ENCODE results near the gene TCF12.
"Not testable (repeated sequence)": the region's sequence is repeated elsewhere in the genome, so short reads cannot be mapped to it uniquely, and the experiment has no call there.

TCF12 gene

GRCh38 chr15:56944485-56944884 lies 26.0 kb downstream of the TCF12 start:
- no peak for TF ChIP-seq CTCF (IDR thresholded peaks at IDR 0.05; ENCODE audit: insufficient read depth, low read length, missing control alignments)
- ChIA-PET POLR2A (no interaction called here), CTCF (interaction anchor here (0.8 kb wide), 1 partner anchor 200 kb away, joined by 3 read pairs; no protein-coding TSS in a partner anchor)
- no peak for DNase-seq (ENCODE audit: low read depth, low spot score)
- no peak overlapping the region for H3K4me3 ChIP-seq (ENCODE audit: low read depth, low read length)

GRCh38 chr15:56946150-56946549 lies 27.7 kb downstream of the TCF12 start:
- TF ChIP-seq CTCF (IDR thresholded peaks at IDR 0.05; ENCODE audit: insufficient read depth, low read length, missing control alignments) = no peak
- ChIA-PET POLR2A (no interaction called here), CTCF (no interaction called here)
- no peak overlapping the region for H3K4me3 ChIP-seq (ENCODE audit: low read depth, low read length)
- DNase-seq (ENCODE audit: low read depth, low spot score) = no peak

GRCh38 chr15:56948000-56948763 lies 29.7 kb downstream of the TCF12 start:
- ChIA-PET POLR2A (no interaction called here), CTCF (interaction anchor here (1.1 to 1.4 kb wide), 2 partner anchors 14 to 15 kb away, joined by 3 read pairs; no protein-coding TSS in a partner anchor)
- TF ChIP-seq CTCF (IDR thresholded peaks at IDR 0.05; ENCODE audit: insufficient read depth, low read length, missing control alignments) = no peak
- H3K4me3 ChIP-seq (ENCODE audit: low read depth, low read length) = no peak overlapping the region
- no peak for DNase-seq (ENCODE audit: low read depth, low spot score)

- ChIA-PET POLR2A (no interaction called here), CTCF (no interaction called here)
- no peak for DNase-seq (ENCODE audit: low read depth, low spot score)
- no peak for TF ChIP-seq CTCF (IDR thresholded peaks at IDR 0.05; ENCODE audit: insufficient read depth, low read length, missing control alignments)
- no peak overlapping the region for H3K4me3 ChIP-seq (ENCODE audit: low read depth, low read length)
These were observed 30.3 kb downstream of the TCF12 start for GRCh38 chr15:56948764-56949101.

- ChIA-PET CTCF (no interaction called here), POLR2A (no interaction called here)
- DNase-seq (ENCODE audit: low read depth, low spot score) = no peak
- no peak for TF ChIP-seq CTCF (IDR thresholded peaks at IDR 0.05; ENCODE audit: insufficient read depth, low read length, missing control alignments)
- H3K4me3 ChIP-seq (ENCODE audit: low read depth, low read length) = no peak overlapping the region
These were observed 32.5 kb downstream of the TCF12 start for GRCh38 chr15:56950979-56951378.

- POLR2A ChIA-PET = no interaction called here
- TF ChIP-seq CTCF (IDR thresholded peaks at IDR 0.05; ENCODE audit: insufficient read depth, low read length, missing control alignments) = no peak
- DNase-seq (ENCODE audit: low read depth, low spot score) = no peak
- H3K4me3 ChIP-seq (ENCODE audit: low read depth, low read length) = no peak overlapping the region
- CTCF ChIA-PET = no interaction called here
These were observed 35.3 kb downstream of the TCF12 start for GRCh38 chr15:56953790-56954189.

GRCh38 chr15:56955011-56955410 lies 36.6 kb downstream of the TCF12 start:
- DNase-seq (ENCODE audit: low read depth, low spot score); CTCF ChIA-PET; H3K4me3 ChIP-seq (ENCODE audit: low read depth, low read length); POLR2A ChIA-PET: not testable (repeated sequence)
